Natural killer cell (primary cell): ENCODE measurements around the gene GFI1. TPM values are rescaled to one million over a fixed set of nuclear protein-coding genes. Genes with fewer than 3 reads are reported as not detected.

Experiments used
- ATAC-seq, 3 donors: fragments of 150-1000 bp in 2 of 3; fragments of 200-7000 bp in 1 of 3; cut with Tn5 transposase; 1 replicate in 1 of 3; 2 replicates in 2 of 3; pipeline ENCODE4 v1.10.0; 2021; ENCODE audit warnings: mild to moderate bottlenecking in 2 of 3, moderate library complexity in 2 of 3
- DNase-seq, 2 donors: peaks; one replicate each; pipeline versions ENCODE4 v3.0.0 to v3.0.0-alpha.2; 2013 to 2021; ENCODE audit warnings: mixed read lengths in 1 of 2
- H3K27ac ChIP-seq: one replicate; pipeline ENCODE4 v1.5.1; 2013; ENCODE audit warnings: mild to moderate bottlenecking, low read length
- H3K27me3 ChIP-seq: one replicate; pipeline ENCODE4 v1.6.1; 2013; ENCODE audit warnings: low read length; ENCODE audit not compliant: control insufficient read depth, insufficient read depth
- H3K36me3 ChIP-seq: one replicate; pipeline ENCODE4 v1.6.1; 2013; ENCODE audit warnings: low read length; ENCODE audit not compliant: control insufficient read depth, insufficient read depth
- H3K4me1 ChIP-seq: one replicate; pipeline ENCODE4 v1.6.1; 2013; ENCODE audit warnings: low read length; ENCODE audit not compliant: control insufficient read depth, insufficient read depth
- H3K4me3 ChIP-seq: one replicate; pipeline ENCODE4 v1.5.1; 2013; ENCODE audit warnings: low read length
- H3K9me3 ChIP-seq: one replicate; pipeline ENCODE4 v1.6.1; 2013; ENCODE audit warnings: low read length; ENCODE audit not compliant: control insufficient read depth, insufficient read depth
- H3K27ac Mint-ChIP-seq, 2 donors: one replicate each; pipeline ENCODE4 v1.8.0; 2022; ENCODE audit warnings: mild to moderate bottlenecking in 2 of 2, mixed read lengths in 2 of 2, moderate library complexity in 1 of 2
- H3K27me3 Mint-ChIP-seq, 2 donors: one replicate each; pipeline ENCODE4 v1.8.0; 2022; ENCODE audit warnings: low read depth in 2 of 2, mixed read lengths in 2 of 2
- H3K36me3 Mint-ChIP-seq: one replicate; pipeline ENCODE4 v1.8.0; 2022; ENCODE audit warnings: mixed read lengths
- H3K4me1 Mint-ChIP-seq, 2 donors: one replicate each; pipeline ENCODE4 v1.8.0; 2022; ENCODE audit warnings: mixed read lengths in 2 of 2
- H3K4me3 Mint-ChIP-seq: one replicate; pipeline ENCODE4 v1.8.0; 2022; ENCODE audit warnings: mild to moderate bottlenecking, moderate library complexity, mixed read lengths
- H3K9me3 Mint-ChIP-seq, 2 donors: one replicate each; pipeline ENCODE4 v1.8.0; 2022; ENCODE audit warnings: mixed read lengths in 2 of 2
- CTCF ChIP-seq: fragments of 200-600 bp; IDR thresholded peaks from one replicate; pipeline ENCODE4 v1.8.0; 2022; ENCODE audit warnings: antibody characterized with exemption
- WGBS: methylation state at CpG from one replicate; pipeline ENCODE4 v1.1.7; 2013; ENCODE audit warnings: missing lambda C conversion rate; ENCODE audit not compliant: insufficient coverage; 5-methylcytosine and 5-hydroxymethylcytosine counted together
- intact Hi-C: fragments of 100-400 bp; cut with micrococcal nuclease; formaldehyde crosslinking; loops from one replicate; pipeline ENCODE4 v1.14.2; 2022
- total RNA-seq, 4 donors: library from RNA; stranded (reverse); fragments of 120-200 nt in 1 of 4; gene quantifications; one replicate each; pipeline versions ENCODE4 v1.2.3 to v1.2.4, GENCODE V29; 2013 to 2022

GFI1 gene
- total RNA-seq, 3 donors from 2014 or later (not counting 1 experiment from before 2014, with no cell fraction given): 42.7 to 50.3 (median 46.0) TPM

- Histone ChIP-seq H3K4me1 (no peaks in the 10 kb centered on the region), H3K27me3 (no peaks in the 10 kb centered on the region), H3K4me3 (no peak overlapping the region), H3K36me3 (no peaks in the 10 kb centered on the region), H3K27ac (no peak overlapping the region), H3K9me3 (no peaks in the 10 kb centered on the region)
- Mint-ChIP-seq H3K9me3 (no peaks in the 10 kb centered on the region), H3K4me1 (peaks cover 6 to 12% of the 10 kb centered on the region in 2 donors), H3K36me3 (no peaks in the 10 kb centered on the region), H3K4me3 (no peak overlapping the region), H3K27me3 (no peaks in the 10 kb centered on the region), H3K27ac (no peak overlapping the region)
- intact Hi-C loops: no loop called here
- 96% methylated on average over 6 of the region's 6 CpGs for WGBS
- DNase-seq (no peak), ATAC-seq (no peak)
- no peak for TF ChIP-seq CTCF
Observed at GRCh38 chr1:92503926-92504285, 17.2 kb upstream of the GFI1 start.

GRCh38 chr1:92503043-92503925 lies 16.6 kb upstream of the GFI1 start:
- Mint-ChIP-seq H3K4me1 (peaks cover 6 to 12% of the 10 kb centered on the region in 2 donors), H3K27me3 (no peaks in the 10 kb centered on the region), H3K9me3 (no peaks in the 10 kb centered on the region), H3K36me3 (no peaks in the 10 kb centered on the region), H3K4me3 (no peak overlapping the region), H3K27ac (no peak overlapping the region)
- Histone ChIP-seq H3K27ac (no peak overlapping the region), H3K27me3 (no peaks in the 10 kb centered on the region), H3K4me3 (no peak overlapping the region), H3K36me3 (no peaks in the 10 kb centered on the region), H3K9me3 (no peaks in the 10 kb centered on the region), H3K4me1 (no peaks in the 10 kb centered on the region)
- ATAC-seq: no peak
- TF ChIP-seq CTCF: no peak
- intact Hi-C loops: no loop called here
- 94% methylated on average over 2 of the region's 6 CpGs for WGBS
- no peak for DNase-seq

- Histone ChIP-seq H3K27me3 (no peaks in the 10 kb centered on the region), H3K36me3 (no peaks in the 10 kb centered on the region), H3K4me3 (no peak overlapping the region), H3K27ac (no peak overlapping the region), H3K4me1 (no peaks in the 10 kb centered on the region), H3K9me3 (no peaks in the 10 kb centered on the region)
- no peak overlapping the region for H3K27ac Mint-ChIP-seq
- TF ChIP-seq CTCF: no peak
- no peaks in the 10 kb centered on the region for H3K36me3 Mint-ChIP-seq
- intact Hi-C loops: no loop called here
- H3K4me1 Mint-ChIP-seq: peaks cover 6 to 12% of the 10 kb centered on the region in 2 donors
- no peaks in the 10 kb centered on the region for H3K27me3 Mint-ChIP-seq
- DNase-seq (no peak), ATAC-seq (peak; percentile 34 to 43 (median 35))
- H3K9me3 Mint-ChIP-seq: no peaks in the 10 kb centered on the region
- no peak overlapping the region for H3K4me3 Mint-ChIP-seq
Observed at GRCh38 chr1:92502247-92502646, 15.5 kb upstream of the GFI1 start.

GRCh38 chr1:92500552-92500951 lies 13.8 kb upstream of the GFI1 start:
- TF ChIP-seq CTCF: no peak
- ATAC-seq (no peak), DNase-seq (no peak)
- intact Hi-C loops: no loop called here
- H3K9me3 Mint-ChIP-seq: no peaks in the 10 kb centered on the region
- no peaks in the 10 kb centered on the region for H3K36me3 ChIP-seq
- no peak overlapping the region for H3K27ac ChIP-seq
- H3K4me3 Mint-ChIP-seq: no peak overlapping the region
- H3K9me3 ChIP-seq: no peaks in the 10 kb centered on the region
- no peaks in the 10 kb centered on the region for H3K27me3 Mint-ChIP-seq
- no peaks in the 10 kb centered on the region for H3K27me3 ChIP-seq
- no CpG with 5 or more reads among the region's 1 CpG for WGBS
- H3K4me1 ChIP-seq: no peaks in the 10 kb centered on the region
- H3K36me3 Mint-ChIP-seq: no peaks in the 10 kb centered on the region
- H3K4me3 ChIP-seq: no peak overlapping the region
- no peak overlapping the region for H3K27ac Mint-ChIP-seq
- peaks cover 6 to 12% of the 10 kb centered on the region in 2 donors for H3K4me1 Mint-ChIP-seq
